Measurements from ENCODE around the gene CPNE8.

DNA sequence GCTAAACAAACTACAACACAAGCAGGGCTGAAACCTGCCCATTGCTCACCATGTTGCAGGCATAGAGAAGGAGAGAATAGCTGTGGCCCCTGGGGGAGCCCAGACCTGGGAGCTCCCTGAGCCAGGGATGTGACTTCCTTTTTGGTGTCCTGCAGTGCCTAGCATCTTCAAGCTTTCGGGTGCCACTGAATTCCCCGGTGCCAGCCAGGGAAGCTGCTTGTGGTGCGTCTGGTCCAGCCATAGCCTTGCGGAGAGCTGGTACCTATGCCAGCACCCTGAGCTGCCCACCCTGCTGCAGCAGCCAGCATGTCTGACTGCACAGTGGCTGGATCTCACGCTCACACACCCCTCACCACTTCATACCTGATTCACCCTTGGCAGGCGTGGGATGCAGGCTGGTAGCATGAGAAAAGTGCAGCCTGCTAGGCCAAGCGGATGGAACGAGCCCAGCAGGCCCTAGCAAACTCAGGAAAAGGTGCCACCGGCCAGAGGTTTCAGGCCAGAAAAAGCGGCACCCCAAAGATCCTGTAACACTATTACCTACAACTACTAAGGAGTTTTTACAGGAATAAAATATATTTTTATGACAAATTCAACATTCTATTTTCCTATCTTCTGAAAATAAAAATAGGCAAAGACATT is 183.7 kb downstream of the CPNE8 start:
- TF ChIP-seq CTCF (IDR thresholded peaks at IDR 0.05) (no peak), POLR2AphosphoS5 (IDR thresholded peaks at IDR 0.05) (no peak)

All from sigmoid colon (tissue), 4 donors.